22Rv1 (cell line): ENCODE data around the gene KIF6.

Experiments
- H3K27ac ChIP-seq: fragments of 450-650 bp; 2 replicates; pipeline ENCODE4 v1.5.1; 2017
- CTCF ChIP-seq: fragments of 450-650 bp; IDR thresholded peaks from 2 replicates; pipeline ENCODE4 v1.5.1; 2017; ENCODE audit warnings: mild to moderate bottlenecking
- ZFX ChIP-seq: fragments of 450-650 bp; IDR thresholded peaks from 2 replicates; pipeline ENCODE4 v1.6.1; 2017; ENCODE audit warnings: antibody characterized with exemption, borderline replicate concordance

The KIF6 gene

GRCh38 chr6:39760226-39760952, 35.2 kb upstream of the KIF6 start:
- TF ChIP-seq ZFX (no peak), CTCF (no peak)

GRCh38 chr6:39758905-39759605, 33.8 kb upstream of the KIF6 start:
- TF ChIP-seq CTCF (no peak), ZFX (no peak)
- H3K27ac ChIP-seq: no peak overlapping the region

More at GRCh38 chr6:39760226-39760952, 35.2 kb upstream of the KIF6 start:
- H3K27ac ChIP-seq: no peak overlapping the region

- no peak overlapping the region for H3K27ac ChIP-seq
Measured at GRCh38 chr6:39756582-39756981, 31.4 kb upstream of the KIF6 start.

GRCh38 chr6:39755231-39755630, 30.0 kb upstream of the KIF6 start:
- TF ChIP-seq CTCF (no peak), ZFX (no peak)
- no peak overlapping the region for H3K27ac ChIP-seq

More at GRCh38 chr6:39756582-39756981, 31.4 kb upstream of the KIF6 start:
- TF ChIP-seq ZFX: no peak
- no peak for TF ChIP-seq CTCF

GRCh38 chr6:39754514-39755115, 29.4 kb upstream of the KIF6 start:
- no peak overlapping the region for H3K27ac ChIP-seq
- no peak for TF ChIP-seq ZFX
- TF ChIP-seq CTCF: no peak

- TF ChIP-seq CTCF (no peak), ZFX (no peak)
- H3K27ac ChIP-seq: no peak overlapping the region
Measured at GRCh38 chr6:39753725-39754045, 28.5 kb upstream of the KIF6 start.
